Brain microvascular endothelial cell (primary cell): Measurements from ENCODE around the gene VIPR2.

ENCODE experiments used
- DNase-seq: peaks from one replicate; pipeline ENCODE4 v3.0.0-alpha.2; 2020
- H3K27ac ChIP-seq: fragments of 250-450 bp; sonication (Bioruptor Pico); 2 replicates; pipeline ENCODE4 v1.5.1; 2020; ENCODE audit warnings: mild to moderate bottlenecking, moderate library complexity
- H3K27me3 ChIP-seq: fragments of 250-450 bp; sonication (Bioruptor Pico); replicated peaks from 2 replicates; pipeline ENCODE4 v1.5.1; 2020; ENCODE audit warnings: mild to moderate bottlenecking
- H3K36me3 ChIP-seq: fragments of 250-450 bp; sonication (Bioruptor Pico); replicated peaks from 2 replicates; pipeline ENCODE4 v1.5.1; 2020; ENCODE audit warnings: mild to moderate bottlenecking
- H3K4me3 ChIP-seq: 2 replicates; pipeline ENCODE4 v1.5.1; 2011; ENCODE audit warnings: low read depth, mild to moderate bottlenecking, control low read depth, low read length, moderate library complexity
- in situ Hi-C: cut with HindIII; loops from 2 replicates; pipeline ENCODE4 v1.10.0; 2017; ENCODE audit warnings: low sequenced_read_pairs, low pct_ligation_motif_present
- TF ChIP-seq, protein P1 (sequence below): IDR thresholded peaks from 2 replicates; pipeline ENCODE4 v1.5.1; 2011; ENCODE audit warnings: low read depth, mild to moderate bottlenecking, moderate library complexity, low read length, control low read depth, inconsistent platforms; ENCODE audit errors: missing control alignments

The VIPR2 gene

GRCh38 chr7:159010937-159011721 is 133.5 kb downstream of the VIPR2 start:
- in situ Hi-C loops = no loop called here
- H3K4me3 ChIP-seq = no peak overlapping the region
- H3K27ac ChIP-seq = no peak overlapping the region
- TF ChIP-seq, protein P1, sequence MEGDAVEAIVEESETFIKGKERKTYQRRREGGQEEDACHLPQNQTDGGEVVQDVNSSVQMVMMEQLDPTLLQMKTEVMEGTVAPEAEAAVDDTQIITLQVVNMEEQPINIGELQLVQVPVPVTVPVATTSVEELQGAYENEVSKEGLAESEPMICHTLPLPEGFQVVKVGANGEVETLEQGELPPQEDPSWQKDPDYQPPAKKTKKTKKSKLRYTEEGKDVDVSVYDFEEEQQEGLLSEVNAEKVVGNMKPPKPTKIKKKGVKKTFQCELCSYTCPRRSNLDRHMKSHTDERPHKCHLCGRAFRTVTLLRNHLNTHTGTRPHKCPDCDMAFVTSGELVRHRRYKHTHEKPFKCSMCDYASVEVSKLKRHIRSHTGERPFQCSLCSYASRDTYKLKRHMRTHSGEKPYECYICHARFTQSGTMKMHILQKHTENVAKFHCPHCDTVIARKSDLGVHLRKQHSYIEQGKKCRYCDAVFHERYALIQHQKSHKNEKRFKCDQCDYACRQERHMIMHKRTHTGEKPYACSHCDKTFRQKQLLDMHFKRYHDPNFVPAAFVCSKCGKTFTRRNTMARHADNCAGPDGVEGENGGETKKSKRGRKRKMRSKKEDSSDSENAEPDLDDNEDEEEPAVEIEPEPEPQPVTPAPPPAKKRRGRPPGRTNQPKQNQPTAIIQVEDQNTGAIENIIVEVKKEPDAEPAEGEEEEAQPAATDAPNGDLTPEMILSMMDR = no peak
- H3K36me3 ChIP-seq = no peaks in the 10 kb centered on the region
- no peaks in the 10 kb centered on the region for H3K27me3 ChIP-seq
- no peak for DNase-seq

DNA sequence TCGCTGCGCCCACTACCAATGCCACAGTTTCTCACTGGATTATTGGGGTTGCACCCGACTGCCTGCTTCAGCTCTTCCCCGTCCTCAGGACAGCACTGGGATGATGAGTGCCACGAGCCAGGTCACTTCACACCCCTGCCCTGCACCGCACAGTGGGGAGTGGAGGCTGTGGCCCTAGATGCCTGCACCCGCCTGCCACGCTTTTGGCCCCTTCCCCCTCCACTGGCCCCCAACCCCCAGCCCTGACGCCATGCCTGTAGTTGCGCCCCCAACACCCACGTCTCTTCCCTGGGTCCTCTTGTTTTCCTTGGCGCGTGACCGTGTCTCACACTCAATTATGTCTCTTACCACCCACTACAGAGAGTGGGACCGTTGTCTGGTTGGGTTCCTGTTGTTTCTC is 134.3 kb downstream of the VIPR2 start:
- no peak overlapping the region for H3K27ac ChIP-seq
- no peak for DNase-seq
- H3K4me3 ChIP-seq = no peak overlapping the region
- no peaks in the 10 kb centered on the region for H3K27me3 ChIP-seq
- H3K36me3 ChIP-seq = no peaks in the 10 kb centered on the region
- TF ChIP-seq, protein P1 = no peak
- in situ Hi-C loops = no loop called here

DNA sequence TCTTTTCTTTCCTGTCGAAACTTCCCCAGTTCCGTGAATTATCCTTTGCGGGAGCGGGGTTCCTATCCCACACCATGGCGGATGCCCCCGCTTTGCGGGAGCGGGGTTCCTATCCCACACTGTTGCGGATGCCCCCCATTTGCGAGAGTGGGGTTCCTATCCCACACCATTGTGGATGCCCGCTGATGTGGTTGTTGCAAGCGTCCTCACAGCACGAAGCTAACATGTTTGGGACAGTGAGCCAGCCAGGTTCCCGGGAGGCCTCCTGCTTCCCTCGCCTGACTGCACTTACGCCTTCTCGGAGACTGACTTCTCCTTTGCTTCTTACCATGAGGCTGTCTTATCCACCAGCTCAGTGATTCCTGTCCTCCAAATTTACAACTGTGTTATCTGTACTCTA is 134.7 kb downstream of the VIPR2 start:
- Histone ChIP-seq H3K27me3 (no peaks in the 10 kb centered on the region), H3K27ac (no peak overlapping the region), H3K4me3 (no peak overlapping the region), H3K36me3 (no peaks in the 10 kb centered on the region)
- TF ChIP-seq, protein P1 = no peak
- no peak for DNase-seq
- in situ Hi-C loops = no loop called here

- H3K4me3 ChIP-seq = no peak overlapping the region
- DNase-seq = no peak
- no peaks in the 10 kb centered on the region for H3K36me3 ChIP-seq
- in situ Hi-C loops = no loop called here
- H3K27me3 ChIP-seq = no peaks in the 10 kb centered on the region
- TF ChIP-seq, protein P1 = no peak
- no peak overlapping the region for H3K27ac ChIP-seq
Measured at GRCh38 chr7:159008417-159008816, 136.2 kb downstream of the VIPR2 start.

GRCh38 chr7:159007996-159008389 is 136.7 kb downstream of the VIPR2 start:
- no peak overlapping the region for H3K27ac ChIP-seq
- no peaks in the 10 kb centered on the region for H3K27me3 ChIP-seq
- TF ChIP-seq, protein P1 = no peak
- no peaks in the 10 kb centered on the region for H3K36me3 ChIP-seq
- no peak for DNase-seq
- H3K4me3 ChIP-seq = no peak overlapping the region
- in situ Hi-C loops = no loop called here
